Measurements from ENCODE around the gene TRIM7. TPM values are rescaled to one million over a fixed set of nuclear protein-coding genes. Genes with fewer than 3 reads are reported as not detected.

TRIM7 gene
- polyA plus RNA-seq, 3 donors from 2014 or later, result 0.50 TPM; not detected in 2

- DNase-seq, result peak; percentile 97 to 98 (median 98)
- peaks cover 46 to 61% (median 59%) of the 10 kb centered on the region in 3 donors for H3K27me3 Mint-ChIP-seq (ENCODE audit: low read depth in 3 of 3)
- H3K4me3 Mint-ChIP-seq, result peak overlapping the region; percentile 93 to 100 (median 98)
- peaks cover 0 to 3% (median 0%) of the 10 kb centered on the region in 3 donors for H3K36me3 Mint-ChIP-seq
- H3K4me1 Mint-ChIP-seq, result peaks cover 36 to 41% of the 10 kb centered on the region in 2 donors
- H3K27ac Mint-ChIP-seq, result peak overlapping the region; percentile 92 to 98 (median 94)
- H3K9me3 Mint-ChIP-seq, result peaks cover 0 to 8% (median 6%) of the 10 kb centered on the region in 6 donors
These were observed 13.3 kb downstream of the TRIM7 start for GRCh38 chr5:181191526-181192336.

GRCh38 chr5:181190711-181191525 lies 14.1 kb downstream of the TRIM7 start:
- H3K4me1 Mint-ChIP-seq, result peaks cover 37 to 48% of the 10 kb centered on the region in 2 donors

GRCh38 chr5:181189962-181190710 lies 14.9 kb downstream of the TRIM7 start:
- peak in 1 of 3 donors; percentile 26 for DNase-seq
- Mint-ChIP-seq H3K4me3 (peak overlapping the region; percentile 93 to 100 (median 98)), H3K27ac (peak overlapping the region; percentile 75 to 98 (median 96)), H3K27me3 (ENCODE audit: low read depth in 3 of 3) (peaks cover 46 to 64% (median 59%) of the 10 kb centered on the region in 3 donors), H3K36me3 (peaks cover 0 to 3% (median 0%) of the 10 kb centered on the region in 3 donors), H3K4me1 (peaks cover 40 to 54% of the 10 kb centered on the region in 2 donors), H3K9me3 (peaks cover 0 to 8% (median 6%) of the 10 kb centered on the region in 6 donors)

More at GRCh38 chr5:181190711-181191525, 14.1 kb downstream of the TRIM7 start:
- Mint-ChIP-seq H3K36me3 (peaks cover 0 to 3% (median 0%) of the 10 kb centered on the region in 3 donors), H3K27ac (peak overlapping the region; percentile 92 to 98 (median 94)), H3K9me3 (peaks cover 0 to 8% (median 6%) of the 10 kb centered on the region in 6 donors), H3K27me3 (ENCODE audit: low read depth in 3 of 3) (peaks cover 46 to 63% (median 59%) of the 10 kb centered on the region in 3 donors), H3K4me3 (peak overlapping the region; percentile 93 to 100 (median 98))
- DNase-seq, result peak; percentile 51 to 60 (median 55)

GRCh38 chr5:181189363-181189961 lies 15.5 kb downstream of the TRIM7 start:
- peak; percentile 55 to 75 (median 59) for DNase-seq
- Mint-ChIP-seq H3K27ac (peak overlapping the region; percentile 87 to 98 (median 96)), H3K9me3 (peaks cover 0 to 8% (median 6%) of the 10 kb centered on the region in 6 donors), H3K4me1 (peaks cover 43 to 58% of the 10 kb centered on the region in 2 donors), H3K27me3 (ENCODE audit: low read depth in 3 of 3) (peaks cover 46 to 66% (median 61%) of the 10 kb centered on the region in 3 donors), H3K4me3 (peak overlapping the region; percentile 93 to 100 (median 98)), H3K36me3 (peaks cover 0 to 3% (median 0%) of the 10 kb centered on the region in 3 donors)

- peak; percentile 85 to 88 (median 85) for DNase-seq
- Mint-ChIP-seq H3K27me3 (ENCODE audit: low read depth in 3 of 3) (peaks cover 46 to 68% (median 61%) of the 10 kb centered on the region in 3 donors), H3K27ac (peak overlapping the region; percentile 87 to 98 (median 96)), H3K4me1 (peaks cover 47 to 64% of the 10 kb centered on the region in 2 donors), H3K36me3 (peaks cover 0 to 3% (median 0%) of the 10 kb centered on the region in 3 donors), H3K9me3 (peaks cover 0 to 8% (median 6%) of the 10 kb centered on the region in 6 donors), H3K4me3 (peak overlapping the region; percentile 93 to 100 (median 98))
These were observed 16.2 kb downstream of the TRIM7 start for GRCh38 chr5:181188700-181189362.

- H3K4me3 Mint-ChIP-seq, result peak overlapping the region; percentile 93 to 100 (median 98)
- peaks cover 46 to 66% (median 54%) of the 10 kb centered on the region in 3 donors for H3K27me3 Mint-ChIP-seq (ENCODE audit: low read depth in 3 of 3)
- H3K27ac Mint-ChIP-seq, result peak overlapping the region; percentile 87 to 98 (median 96)
- peaks cover 0 to 8% (median 6%) of the 10 kb centered on the region in 6 donors for H3K9me3 Mint-ChIP-seq
- peaks cover 0 to 3% (median 0%) of the 10 kb centered on the region in 3 donors for H3K36me3 Mint-ChIP-seq
- peaks cover 48 to 69% of the 10 kb centered on the region in 2 donors for H3K4me1 Mint-ChIP-seq
- DNase-seq, result peak; percentile 51 to 67 (median 54)
These were observed 17.3 kb downstream of the TRIM7 start for GRCh38 chr5:181187500-181188213.

- peaks cover 0 to 3% (median 0%) of the 10 kb centered on the region in 3 donors for H3K36me3 Mint-ChIP-seq
- peak overlapping the region in 3 of 5 donors; percentile 28 to 98 (median 64) for H3K4me3 Mint-ChIP-seq
- peaks cover 48 to 69% of the 10 kb centered on the region in 2 donors for H3K4me1 Mint-ChIP-seq
- H3K27me3 Mint-ChIP-seq (ENCODE audit: low read depth in 3 of 3), result peaks cover 44 to 63% (median 48%) of the 10 kb centered on the region in 3 donors
- peaks cover 0 to 8% (median 6%) of the 10 kb centered on the region in 6 donors for H3K9me3 Mint-ChIP-seq
- DNase-seq, result no peak
- peak overlapping the region in 5 of 6 donors; percentile 17 to 98 (median 67) for H3K27ac Mint-ChIP-seq
These were observed 18.0 kb downstream of the TRIM7 start for GRCh38 chr5:181186986-181187499.

GRCh38 chr5:181186022-181186421 lies 19.0 kb downstream of the TRIM7 start:
- H3K9me3 Mint-ChIP-seq, result peaks cover 0 to 8% (median 3%) of the 10 kb centered on the region in 6 donors
- H3K4me3 Mint-ChIP-seq, result peak overlapping the region in 3 of 5 donors; percentile 6 to 47 (median 27)
- DNase-seq, result no peak
- peaks cover 34 to 53% (median 37%) of the 10 kb centered on the region in 3 donors for H3K27me3 Mint-ChIP-seq (ENCODE audit: low read depth in 3 of 3)
- peak overlapping the region in 1 of 6 donors; percentile 17 for H3K27ac Mint-ChIP-seq
- H3K36me3 Mint-ChIP-seq, result peaks cover 0 to under 1% (median 0%) of the 10 kb centered on the region in 3 donors
- peaks cover 46 to 64% of the 10 kb centered on the region in 2 donors for H3K4me1 Mint-ChIP-seq

GRCh38 chr5:181185560-181185959 lies 19.4 kb downstream of the TRIM7 start:
- H3K27me3 Mint-ChIP-seq (ENCODE audit: low read depth in 3 of 3), result peaks cover 31 to 48% (median 33%) of the 10 kb centered on the region in 3 donors
- no peak for DNase-seq
- peaks cover 46 to 63% of the 10 kb centered on the region in 2 donors for H3K4me1 Mint-ChIP-seq
- H3K4me3 Mint-ChIP-seq, result peak overlapping the region in 4 of 5 donors; percentile 25 to 47 (median 32)
- H3K36me3 Mint-ChIP-seq, result no peaks in the 10 kb centered on the region
- peaks cover 0 to 8% (median 3%) of the 10 kb centered on the region in 6 donors for H3K9me3 Mint-ChIP-seq
- H3K27ac Mint-ChIP-seq, result no peak overlapping the region

GRCh38 chr5:181184845-181185216 lies 20.2 kb downstream of the TRIM7 start:
- H3K36me3 Mint-ChIP-seq, result no peaks in the 10 kb centered on the region

GRCh38 chr5:181182651-181183050 lies 22.3 kb downstream of the TRIM7 start:
- Mint-ChIP-seq H3K27ac (peak overlapping the region in 5 of 6 donors; percentile 66 to 96 (median 82)), H3K9me3 (no peaks in the 10 kb centered on the region)

More at GRCh38 chr5:181184845-181185216, 20.2 kb downstream of the TRIM7 start:
- Mint-ChIP-seq H3K27me3 (ENCODE audit: low read depth in 3 of 3) (peaks cover 24 to 42% (median 29%) of the 10 kb centered on the region in 3 donors), H3K27ac (peak overlapping the region in 1 of 6 donors; percentile 84), H3K4me1 (peaks cover 42 to 59% of the 10 kb centered on the region in 2 donors), H3K9me3 (peaks cover 0 to 8% (median 3%) of the 10 kb centered on the region in 6 donors), H3K4me3 (peak overlapping the region; percentile 83 to 96 (median 94))
- DNase-seq, result no peak

More at GRCh38 chr5:181182651-181183050, 22.3 kb downstream of the TRIM7 start:
- no peak for DNase-seq
- peaks cover 27 to 44% of the 10 kb centered on the region in 2 donors for H3K4me1 Mint-ChIP-seq
- peaks cover 0 to 3% (median 0%) of the 10 kb centered on the region in 3 donors for H3K36me3 Mint-ChIP-seq
- H3K27me3 Mint-ChIP-seq (ENCODE audit: low read depth in 3 of 3), result peaks cover 5 to 20% (median 8%) of the 10 kb centered on the region in 3 donors
- peak overlapping the region; percentile 72 to 96 (median 88) for H3K4me3 Mint-ChIP-seq

Measured in immature natural killer cell (primary cell).